NT2/D1 (cell line): ENCODE results near the gene LYPD6B.

ENCODE experiments used
- SUZ12 ChIP-seq: IDR thresholded peaks from 2 replicates; pipeline ENCODE4 v1.6.1; 2011; ENCODE audit not compliant: insufficient read length, insufficient read depth; ENCODE audit errors: extremely low read depth
- YY1 ChIP-seq: IDR thresholded peaks from 2 replicates; pipeline ENCODE4 v1.6.1; 2011; ENCODE audit not compliant: insufficient read length, insufficient read depth
- ZNF274 ChIP-seq: IDR thresholded peaks from 2 replicates; pipeline ENCODE4 v1.6.1; 2011; ENCODE audit warnings: mild to moderate bottlenecking, low read depth, low read length

- TF ChIP-seq ZNF274 (no peak), YY1 (no peak), SUZ12 (no peak)
Observed at GRCh38 chr2:149134335-149134923, 95.9 kb downstream of the LYPD6B start.
